Umbilical cord (tissue), 2 donors: ENCODE data around the gene CMTM8. TPM values are rescaled to one million over a fixed set of nuclear protein-coding genes. Genes with fewer than 3 reads are reported as not detected.

Source experiments
- DNase-seq: peaks from one replicate; pipeline ENCODE4 v3.0.0-alpha.2; 2015; ENCODE audit warnings: low spot score
- total RNA-seq: library from RNA; depleted of rRNA; stranded (reverse); fragments of >200 nt; gene quantifications from one replicate; pipeline ENCODE4 v1.2.3, GENCODE V29; 2014; ENCODE audit warnings: low replicate concordance; ENCODE audit not compliant: insufficient read depth

CMTM8 gene
- total RNA-seq, 1 donor from 2014 or later: not detected

DNA sequence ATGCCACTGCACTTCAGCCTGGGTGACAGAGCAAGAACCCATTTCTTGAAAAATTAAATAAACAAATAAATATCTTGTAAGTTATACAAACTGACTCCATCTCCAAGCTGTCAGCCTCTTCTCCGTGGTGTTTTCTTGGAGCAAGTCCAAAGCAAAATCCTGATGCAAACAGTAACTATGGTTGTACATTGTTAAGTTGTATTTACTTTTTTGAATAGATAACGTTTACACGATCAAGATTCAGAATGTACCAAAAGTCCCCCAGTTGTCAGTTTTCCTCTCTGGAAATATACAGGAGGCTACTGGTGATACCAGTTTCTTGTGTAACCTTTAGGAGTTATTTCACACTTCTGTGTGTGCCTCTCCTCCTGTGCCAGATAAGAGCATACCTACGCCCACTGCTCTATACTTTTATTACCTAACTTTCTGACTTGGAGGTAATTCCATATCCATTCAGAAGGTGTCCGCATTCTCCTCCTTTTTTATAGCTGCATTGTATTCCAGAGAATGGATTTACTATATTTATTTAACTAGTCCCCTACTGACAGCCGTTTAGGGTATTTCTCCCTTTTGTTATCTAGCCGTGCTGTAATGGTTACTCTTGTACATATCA lies 167.3 kb downstream of the CMTM8 start:
- DNase-seq: no peak

DNA sequence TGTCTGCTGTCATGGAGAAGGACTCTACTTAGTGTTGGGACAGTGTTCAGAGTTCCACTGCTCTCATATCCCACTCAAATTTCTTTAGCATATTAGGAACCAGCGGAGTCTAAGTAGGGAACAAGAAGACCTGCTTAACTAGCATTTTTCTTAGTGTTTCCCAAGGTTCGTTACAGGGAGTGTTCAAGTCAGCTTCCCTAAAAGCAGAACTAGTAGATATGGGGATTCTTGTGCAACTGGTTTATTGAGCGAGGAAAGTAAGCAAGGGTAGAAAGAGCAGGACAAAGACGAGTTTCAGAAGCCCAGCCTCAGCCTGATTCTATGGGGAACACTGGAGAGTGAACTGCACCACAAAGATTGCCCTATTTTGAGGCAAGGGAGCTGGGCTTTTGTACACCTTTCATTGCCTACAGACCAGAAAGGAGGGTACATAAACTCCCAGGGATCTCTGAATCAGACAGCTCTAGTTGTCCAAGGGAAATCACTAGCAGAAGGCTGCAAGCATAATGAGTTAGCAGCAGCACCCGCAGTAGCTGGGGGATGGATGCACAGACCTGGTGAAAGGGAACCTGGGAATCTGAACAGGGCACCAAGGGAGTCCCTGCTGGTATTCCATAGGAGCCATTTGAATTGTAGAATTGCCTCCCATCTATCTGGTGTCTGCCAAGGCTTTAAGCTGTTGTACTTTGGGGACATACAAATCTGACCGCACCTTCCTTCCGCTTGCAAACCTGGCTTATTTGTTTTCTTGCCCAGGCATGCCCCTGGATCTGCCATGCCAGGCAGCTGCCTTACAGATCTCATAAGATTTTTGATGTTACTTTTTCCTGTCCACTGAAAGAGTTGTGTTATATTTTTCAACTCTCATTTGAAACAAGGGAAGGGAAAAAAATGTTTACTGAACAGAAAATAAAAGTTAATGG lies 168.3 kb downstream of the CMTM8 start:
- DNase-seq: peak; percentile 46

DNA sequence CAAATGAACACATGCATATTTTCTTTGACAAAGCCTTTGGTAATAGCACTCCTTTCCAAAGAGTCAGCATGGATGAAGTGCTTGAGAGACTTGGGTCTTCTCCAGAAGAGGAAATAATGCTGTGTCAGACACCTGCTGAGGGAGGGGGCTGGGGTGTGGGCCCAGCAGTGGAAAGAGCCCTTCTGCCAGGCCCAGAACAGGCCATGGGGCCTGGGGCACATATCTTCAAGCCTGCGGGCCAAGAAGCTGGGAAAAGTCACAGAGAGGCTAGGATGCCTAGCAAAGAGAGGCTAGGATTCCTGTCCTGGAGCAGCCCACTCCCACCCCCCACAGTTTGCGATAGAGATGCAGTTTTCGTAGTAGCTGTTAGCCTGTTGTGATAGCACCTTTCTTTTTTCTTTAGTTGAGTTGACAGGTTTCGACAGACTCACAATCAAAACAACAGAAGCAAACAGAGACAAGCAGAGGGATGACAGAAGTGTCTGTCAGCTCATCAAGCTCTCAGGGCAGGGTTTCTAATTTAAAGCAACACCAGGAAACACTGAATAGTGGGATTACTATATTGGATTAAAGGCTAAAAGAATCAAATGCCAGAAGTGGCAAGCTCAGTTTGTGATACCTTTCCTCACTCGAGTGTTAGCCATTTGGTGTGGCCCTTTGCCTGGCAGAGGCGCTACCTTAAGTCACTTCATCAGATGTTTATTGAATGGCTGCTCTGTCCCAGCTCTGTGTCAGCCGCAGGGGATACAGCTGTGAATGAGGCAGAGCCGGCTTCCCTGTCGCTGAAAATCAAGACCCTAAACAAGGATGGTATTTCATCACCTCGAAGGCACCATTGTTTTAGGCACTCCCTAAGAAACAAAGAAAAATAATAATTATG lies 172.1 kb downstream of the CMTM8 start:
- no peak for DNase-seq

- no peak for DNase-seq
Observed at GRCh38 chr3:32411442-32411841, 173.0 kb downstream of the CMTM8 start.

DNA sequence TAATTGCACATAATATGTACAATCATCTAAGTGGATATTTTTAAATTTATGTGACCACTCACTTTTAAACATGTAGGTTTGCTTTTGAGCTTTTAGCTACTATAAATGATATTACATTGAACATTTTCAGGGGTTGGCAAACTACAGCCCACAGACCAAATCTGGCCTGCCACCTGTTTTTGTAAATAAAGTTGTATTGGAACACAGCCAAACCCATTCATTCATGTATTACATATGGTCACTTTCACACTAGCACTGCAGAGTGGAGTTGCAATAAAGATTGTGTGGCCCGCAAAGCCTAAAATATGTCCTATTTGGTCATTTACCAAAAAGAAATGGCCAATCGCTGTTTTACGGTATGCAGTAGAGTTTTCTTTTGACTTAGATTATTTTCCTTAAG lies 174.4 kb downstream of the CMTM8 start:
- DNase-seq: no peak

GRCh38 chr3:32413845-32414521 lies 175.5 kb downstream of the CMTM8 start:
- DNase-seq: no peak

DNA sequence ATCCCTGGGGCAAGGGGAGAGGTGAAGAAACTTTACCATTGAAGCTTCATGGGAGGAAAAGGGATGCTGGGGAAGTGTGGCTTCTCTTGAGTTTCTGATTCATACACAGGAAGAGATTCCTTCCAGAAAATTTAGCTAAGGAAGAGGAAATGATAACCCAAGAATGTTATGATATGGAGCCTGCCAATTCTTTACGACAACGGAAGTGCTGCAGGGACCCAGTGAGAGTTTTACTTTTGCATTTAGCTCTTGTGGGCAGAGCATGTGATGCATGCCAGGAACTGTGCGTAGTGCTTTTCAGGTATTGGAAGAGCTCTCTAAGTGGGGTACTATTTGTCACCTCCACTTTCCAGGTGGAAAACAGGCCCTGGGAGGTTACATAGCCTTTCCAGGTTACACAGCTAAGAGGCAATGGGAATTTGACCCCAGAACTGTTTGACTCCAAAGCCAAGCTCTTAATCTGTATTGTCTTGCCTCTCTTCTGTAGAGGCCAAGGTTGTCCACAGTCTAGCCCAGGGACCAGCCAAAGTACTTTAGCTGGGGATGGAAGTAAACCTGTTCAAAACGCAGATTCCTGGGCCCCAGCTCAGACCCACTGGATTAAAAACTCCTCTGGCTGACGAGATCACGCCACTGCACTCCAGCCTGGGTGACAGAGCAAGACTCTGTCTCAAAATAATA lies 176.2 kb downstream of the CMTM8 start:
- peak; percentile 32 for DNase-seq

DNA sequence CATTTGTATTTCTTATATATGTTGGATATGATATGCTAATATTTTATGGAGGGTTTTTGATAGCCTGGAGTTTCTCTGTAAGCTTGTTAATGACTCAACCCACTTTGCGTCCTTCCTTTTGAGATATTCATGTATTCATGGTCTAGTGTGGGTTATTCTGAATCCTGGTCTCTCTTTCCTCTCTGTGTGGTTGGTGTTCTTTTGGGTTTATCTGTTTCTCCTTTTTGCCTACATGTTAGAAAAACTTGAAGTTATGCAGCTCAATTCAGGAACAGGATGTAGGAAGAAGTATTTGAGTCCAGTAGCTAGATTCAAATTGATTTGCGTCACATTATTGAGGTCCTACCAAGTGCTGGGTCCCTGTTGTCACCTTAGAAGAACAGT lies 181.3 kb downstream of the CMTM8 start:
- DNase-seq: no peak

Other genes with a start within 250 kb of the CMTM8 start
- gene GPD1L, start 132.1 kb upstream of the CMTM8 start, total RNA-seq: 46.7 TPM
- gene CMTM7, start 153.2 kb downstream of the CMTM8 start, total RNA-seq: 2.9 TPM